A673 (cell line): ENCODE measurements around the gene RAB11A.

Experiments
- CTCF ChIP-seq: fragments of 300-800, 200-600 bp; sonication (generic); conservative IDR thresholded peaks from 2 replicates; pipeline ENCODE4 v1.5.1; 2017; ENCODE audit warnings: low read depth, mild to moderate bottlenecking, antibody characterized with exemption, low read length, moderate library complexity, mixed read lengths
- EZH2 ChIP-seq: fragments of 200-600 bp; sonication (generic); IDR thresholded peaks from 2 replicates; pipeline ENCODE4 v1.6.1; 2017; ENCODE audit warnings: borderline replicate concordance, low read depth, mild to moderate bottlenecking, mixed read lengths, antibody characterized with exemption, low read length; ENCODE audit not compliant: poor library complexity, severe bottlenecking

GRCh38 chr15:65901336-65901735 is 32.0 kb downstream of the RAB11A start:
- TF ChIP-seq CTCF (no peak), EZH2 (no peak)
